IPS-18c (cell line): ENCODE measurements around the gene SAP30L.

ENCODE experiments used
- H3K4me3 ChIP-seq: 2 replicates; pipeline ENCODE4 v1.7.0; 2013; ENCODE audit warnings: low read depth, mild to moderate bottlenecking, low read length, moderate library complexity; ENCODE audit not compliant: insufficient read depth
- H3K9me3 ChIP-seq: one replicate; pipeline ENCODE4 v1.6.1; 2013; ENCODE audit warnings: mild to moderate bottlenecking, low read length, moderate library complexity; ENCODE audit not compliant: control insufficient read depth, insufficient read depth

Gene SAP30L

DNA sequence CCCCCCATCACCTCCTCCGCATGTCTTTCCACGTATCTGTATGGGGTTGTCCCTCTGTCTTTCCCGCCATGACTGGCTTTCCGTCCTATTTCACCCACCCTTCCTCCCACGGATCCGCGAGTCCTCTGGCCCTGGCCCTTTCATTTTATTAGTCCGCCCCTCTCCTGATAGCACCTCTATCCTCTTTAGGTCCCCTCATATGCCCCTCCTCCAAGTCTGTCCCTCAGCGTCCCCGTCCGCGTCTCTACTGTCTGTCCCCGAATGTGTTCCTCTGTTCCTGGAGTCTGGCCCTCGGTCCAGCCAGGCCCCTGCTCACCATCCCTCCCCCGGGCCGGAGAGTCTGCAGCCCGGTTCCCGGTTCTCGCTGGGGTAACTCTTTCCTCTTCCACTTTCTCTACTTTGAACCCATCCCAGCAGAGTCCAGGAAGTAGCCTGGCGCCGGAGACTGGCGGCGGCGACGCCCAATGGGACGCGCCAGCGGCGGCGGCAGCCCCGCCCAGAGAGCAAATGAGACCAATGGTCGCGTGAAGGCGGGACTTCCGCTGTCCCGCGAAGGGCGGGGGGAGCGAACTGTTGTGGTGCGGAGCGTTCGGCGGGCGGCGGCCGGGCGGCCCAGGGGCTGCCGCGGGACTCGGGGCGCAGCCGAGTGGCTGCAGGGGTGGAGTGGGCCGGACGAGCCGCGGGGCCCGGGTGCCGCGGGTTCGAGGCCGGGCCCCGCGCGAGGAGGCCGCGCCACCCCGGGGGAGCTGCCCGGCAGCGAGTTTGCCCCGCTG lies at the start of gene SAP30L:
Gene SAP30L, plus strand, starts transcription at position 576 of the 773 bp plus-strand sequence. CDS start 608 bp downstream, outside the sequence.
- H3K9me3 ChIP-seq, result no peaks in the 10 kb centered on the region
- H3K4me3 ChIP-seq, result peak within 1 kb of the TSS; percentile 97

DNA sequence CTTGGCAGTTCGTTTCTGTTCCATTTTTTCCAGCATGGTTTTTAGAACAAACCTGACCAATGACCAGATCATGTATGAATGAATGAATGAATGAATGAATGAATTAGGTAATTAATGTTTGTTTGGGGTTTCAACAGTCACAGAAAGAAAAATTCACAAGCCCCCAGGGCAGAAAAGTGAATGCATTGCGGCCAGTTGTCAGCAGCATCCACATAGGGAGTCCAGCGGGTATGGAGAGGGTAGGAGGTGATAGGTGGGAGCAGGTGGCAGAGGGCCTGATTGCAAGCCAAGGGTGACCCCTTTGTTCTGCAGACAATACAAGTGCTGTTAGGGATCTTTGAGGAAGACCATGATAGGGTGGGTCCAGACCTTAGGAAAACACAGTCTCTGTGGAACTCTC lies 49.7 kb upstream of the SAP30L start:
- Histone ChIP-seq H3K9me3 (no peaks in the 10 kb centered on the region), H3K4me3 (no peak overlapping the region)

DNA sequence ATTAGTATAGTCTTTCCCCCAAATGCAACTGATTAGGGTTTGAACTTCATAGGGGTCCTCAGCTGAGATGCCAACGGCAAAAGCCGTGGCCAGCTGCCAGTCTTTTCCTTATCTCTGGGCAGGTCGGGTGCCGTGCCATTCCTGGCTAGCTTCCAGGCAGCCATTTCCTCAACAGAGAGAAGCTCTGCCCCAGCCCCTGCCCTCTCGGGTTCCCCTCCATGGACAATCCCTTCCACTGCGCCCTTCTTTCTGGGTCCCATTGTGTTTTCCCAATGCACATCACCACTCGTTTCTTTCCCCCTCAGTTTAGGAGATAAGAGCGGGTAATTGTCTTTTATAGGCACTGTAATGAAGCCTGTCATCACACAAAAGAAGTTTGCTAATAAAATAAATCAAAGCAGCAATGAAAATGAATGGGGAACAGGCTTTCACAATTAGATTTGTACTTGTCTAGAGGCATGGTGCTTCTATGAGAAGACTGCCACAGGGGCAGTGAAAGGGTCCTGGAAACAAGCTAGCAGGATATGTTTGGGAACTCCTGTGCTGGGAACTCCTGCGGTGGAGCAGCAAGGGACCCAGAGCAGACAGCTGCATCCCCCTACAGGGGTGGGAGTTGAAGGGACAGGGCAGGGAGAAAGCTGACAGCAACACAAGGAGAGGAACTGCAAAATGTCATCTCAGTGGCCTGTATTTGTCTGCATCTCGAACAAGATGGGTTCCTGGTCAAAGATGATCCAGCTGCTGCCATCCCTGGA lies 48.0 kb upstream of the SAP30L start:
- H3K9me3 ChIP-seq, result no peaks in the 10 kb centered on the region
- H3K4me3 ChIP-seq, result no peak overlapping the region

- Histone ChIP-seq H3K9me3 (no peaks in the 10 kb centered on the region), H3K4me3 (no peak overlapping the region)
Measured at GRCh38 chr5:154400678-154401077, 45.1 kb upstream of the SAP30L start.

DNA sequence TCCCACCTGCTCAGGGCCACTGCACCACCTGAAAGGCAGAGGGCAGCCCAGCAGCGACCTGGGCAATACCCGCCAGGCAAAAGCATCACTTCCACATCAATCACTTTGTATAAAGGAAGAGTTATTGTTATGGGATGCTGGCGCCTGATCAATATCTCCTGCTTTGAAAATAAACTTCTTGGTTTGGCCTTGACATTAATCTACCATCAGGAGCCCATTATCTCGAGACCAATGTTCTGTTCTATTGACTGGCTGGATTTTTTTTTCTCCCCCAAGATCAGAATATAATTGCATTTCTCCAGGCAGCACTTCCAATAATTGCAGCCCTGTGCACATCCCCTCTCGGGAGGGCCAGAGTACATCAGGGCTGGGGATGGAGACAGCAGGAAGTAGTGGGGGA lies 44.4 kb upstream of the SAP30L start:
- Histone ChIP-seq H3K4me3 (no peak overlapping the region), H3K9me3 (no peaks in the 10 kb centered on the region)

GRCh38 chr5:154401931-154402330 lies 43.9 kb upstream of the SAP30L start:
- no peaks in the 10 kb centered on the region for H3K9me3 ChIP-seq

GRCh38 chr5:154402611-154403010 lies 43.2 kb upstream of the SAP30L start:
- no peak overlapping the region for H3K4me3 ChIP-seq
- no peaks in the 10 kb centered on the region for H3K9me3 ChIP-seq

More at GRCh38 chr5:154401931-154402330, 43.9 kb upstream of the SAP30L start:
- H3K4me3 ChIP-seq, result no peak overlapping the region

DNA sequence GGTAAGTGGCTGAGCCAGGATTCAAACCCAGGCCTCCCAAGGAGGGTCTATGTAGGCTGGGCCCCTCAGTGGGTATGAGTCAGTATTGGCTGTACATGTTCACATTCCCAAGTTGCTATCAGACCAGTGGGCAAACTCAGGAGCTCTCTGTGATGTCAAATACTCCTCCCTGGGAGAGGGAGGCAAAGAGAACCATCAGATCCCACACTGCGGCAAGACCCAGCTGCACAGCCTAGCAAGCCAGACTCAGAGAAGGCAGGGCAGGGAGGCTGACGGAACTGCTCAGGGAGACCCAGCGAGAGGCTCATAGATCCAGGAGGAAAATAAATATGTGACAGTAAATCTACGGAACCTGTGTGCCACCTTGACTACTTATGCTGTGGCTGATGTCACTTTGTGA lies 42.6 kb upstream of the SAP30L start:
- H3K9me3 ChIP-seq, result no peaks in the 10 kb centered on the region
- no peak overlapping the region for H3K4me3 ChIP-seq

DNA sequence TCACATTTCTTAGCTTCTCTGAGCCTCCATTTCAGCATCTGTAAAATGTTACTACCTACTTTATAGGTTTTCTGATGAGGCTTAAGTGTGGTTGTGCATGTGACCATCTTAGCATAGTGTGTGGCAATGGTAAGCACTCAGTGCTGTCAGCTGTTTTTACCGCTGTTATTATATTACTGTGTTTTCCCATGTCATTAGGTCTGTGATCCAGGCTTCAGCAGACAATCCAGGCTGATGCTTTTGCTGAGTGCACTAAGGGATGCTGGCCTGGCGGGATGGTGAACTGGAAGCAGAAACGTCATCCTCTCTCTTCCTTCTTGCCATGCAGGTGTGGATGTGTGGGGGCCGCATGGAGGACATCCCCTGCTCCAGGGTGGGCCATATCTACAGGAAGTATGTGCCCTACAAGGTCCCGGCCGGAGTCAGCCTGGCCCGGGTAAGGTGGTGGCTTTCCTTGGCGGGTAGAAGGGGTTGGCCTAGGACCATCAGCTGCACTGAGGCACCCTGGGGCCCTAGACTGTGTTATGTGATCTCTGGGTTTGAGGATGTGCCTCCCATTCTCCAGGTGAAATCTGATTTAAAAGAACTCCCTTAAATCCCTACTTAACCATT lies 41.9 kb upstream of the SAP30L start:
- H3K4me3 ChIP-seq, result no peak overlapping the region
- no peaks in the 10 kb centered on the region for H3K9me3 ChIP-seq

GRCh38 chr5:154405078-154405792 lies 40.6 kb upstream of the SAP30L start:
- Histone ChIP-seq H3K9me3 (no peaks in the 10 kb centered on the region), H3K4me3 (peak overlapping the region; percentile 25; the same call in 1 of the 2 replicates)

GRCh38 chr5:154406231-154406630 lies 39.6 kb upstream of the SAP30L start:
- Histone ChIP-seq H3K4me3 (no peak overlapping the region), H3K9me3 (no peaks in the 10 kb centered on the region)

DNA sequence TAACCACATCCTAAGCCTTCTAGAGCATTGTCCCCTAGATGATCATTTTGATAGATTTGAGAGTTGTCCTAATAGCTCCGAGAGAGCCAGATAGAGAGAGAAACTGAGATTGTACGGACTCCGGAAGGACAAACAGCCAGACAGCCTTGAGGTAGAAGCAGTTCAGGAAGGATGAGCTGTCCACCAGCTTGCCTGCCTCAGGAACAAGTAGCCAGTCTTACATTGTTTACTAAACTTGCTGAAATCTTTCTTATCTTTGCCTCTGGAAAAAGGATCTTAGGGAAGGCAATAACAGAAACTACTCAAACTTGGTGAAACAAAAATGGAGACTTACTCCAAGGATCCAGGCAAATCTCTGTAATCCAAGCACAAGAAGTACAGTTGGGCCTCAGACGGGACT lies 39.0 kb upstream of the SAP30L start:
- Histone ChIP-seq H3K9me3 (no peaks in the 10 kb centered on the region), H3K4me3 (no peak overlapping the region)

DNA sequence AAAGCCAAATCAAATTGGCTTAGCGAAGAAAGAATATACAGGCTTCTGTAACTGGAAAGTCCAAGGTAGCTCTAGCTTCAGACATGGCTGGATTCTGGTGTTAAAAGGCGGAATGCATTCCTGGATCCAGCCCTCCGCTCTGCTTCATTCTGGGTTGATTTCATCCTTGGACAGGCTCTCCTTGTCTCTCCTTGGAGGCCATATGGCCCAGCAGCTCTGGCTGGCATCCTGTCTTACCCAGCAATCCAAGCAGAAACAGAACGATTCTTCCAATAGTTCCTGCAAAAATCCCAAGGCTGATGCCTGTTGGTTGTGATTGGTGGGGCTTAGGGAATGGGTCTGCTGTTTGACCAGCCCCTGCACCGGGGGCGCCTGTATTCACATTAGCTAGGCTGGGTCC lies 37.0 kb upstream of the SAP30L start:
- peaks cover 2% of the 10 kb centered on the region for H3K9me3 ChIP-seq
- H3K4me3 ChIP-seq, result no peak overlapping the region

- Histone ChIP-seq H3K9me3 (peaks cover 2% of the 10 kb centered on the region), H3K4me3 (no peak overlapping the region)
Measured at GRCh38 chr5:154409230-154409840, 36.5 kb upstream of the SAP30L start.

DNA sequence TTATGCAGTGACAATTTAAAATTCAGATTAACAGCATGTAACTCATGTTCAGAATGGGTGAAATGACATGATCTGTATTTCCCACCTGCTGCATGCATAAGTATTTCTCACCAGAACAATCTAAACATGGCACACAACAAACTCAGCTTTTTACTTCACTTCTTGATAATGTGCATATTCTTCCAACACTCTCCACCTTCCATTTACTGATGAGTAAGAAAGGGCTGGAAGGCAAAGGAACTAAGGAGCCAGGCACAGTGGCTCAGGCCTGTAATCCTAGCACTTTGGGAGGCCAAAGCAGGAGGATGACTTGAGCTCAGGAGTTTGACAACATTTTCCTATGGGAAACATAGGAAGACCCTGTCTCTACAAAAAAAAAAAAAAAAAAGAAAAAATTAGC lies 35.8 kb upstream of the SAP30L start:
- H3K4me3 ChIP-seq, result no peak overlapping the region
- peaks cover 2% of the 10 kb centered on the region for H3K9me3 ChIP-seq

DNA sequence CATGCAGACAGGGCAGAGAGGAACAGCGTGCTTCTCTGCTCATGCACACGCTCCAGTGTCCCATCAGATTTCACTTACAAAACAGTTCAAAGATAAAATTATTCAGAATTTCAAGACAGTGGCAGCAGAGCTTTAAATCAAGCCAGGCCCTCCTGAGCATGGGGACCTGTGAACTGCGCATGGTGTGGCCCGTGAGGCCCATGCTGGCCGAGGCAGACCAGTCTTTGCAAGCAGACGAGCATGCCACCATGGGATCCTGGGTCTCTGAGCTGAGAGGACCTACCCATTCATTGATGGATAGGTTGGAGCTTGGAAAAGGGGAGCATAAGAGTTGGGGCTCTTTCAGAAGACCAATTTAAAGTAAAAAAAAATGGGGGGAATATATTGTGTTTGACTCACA lies 35.0 kb upstream of the SAP30L start:
- no peak overlapping the region; the same call in 1 of the 2 replicates for H3K4me3 ChIP-seq
- peaks cover 2% of the 10 kb centered on the region for H3K9me3 ChIP-seq

GRCh38 chr5:154411338-154411737 lies 34.5 kb upstream of the SAP30L start:
- peaks cover 2% of the 10 kb centered on the region for H3K9me3 ChIP-seq
- H3K4me3 ChIP-seq, result no peak overlapping the region
